Stimulated activated naive B cell treated with anti-CD40 and anti-IgM and Interleukin-4, amounts not matched to agents 10 μg/mL and 1 μg/mL and 100 μg/mL, for 72 hours (primary cell): ENCODE data around the gene AFF1.
A peak's percentile ranks its signal among the peaks of the same experiment; 100 is the strongest.
"Not testable (repeated sequence)": the region's sequence is repeated elsewhere in the genome, so short reads cannot be mapped to it uniquely, and the experiment has no call there.

Experiments used
- ATAC-seq, 2 donors: fragments of 150-1000 bp; cut with Tn5 transposase; replicated peaks; 2 replicates each; pipeline ENCODE4 v1.10.0; 2021; ENCODE audit warnings: moderate library complexity in 1 of 2
- DNase-seq: peaks from one replicate; pipeline ENCODE4 v3.0.0; 2021
- H3K27ac Mint-ChIP-seq: one replicate; pipeline ENCODE4 v1.8.0; 2022; ENCODE audit warnings: mild to moderate bottlenecking, mixed read lengths
- H3K27me3 Mint-ChIP-seq, 2 donors: one replicate each; pipeline ENCODE4 v1.8.0; 2022; ENCODE audit warnings: mixed read lengths in 2 of 2
- H3K36me3 Mint-ChIP-seq, 2 donors: one replicate each; pipeline ENCODE4 v1.8.0; 2022; ENCODE audit warnings: mixed read lengths in 2 of 2, mild to moderate bottlenecking in 1 of 2
- H3K4me1 Mint-ChIP-seq, 2 donors: one replicate each; pipeline ENCODE4 v1.8.0; 2022; ENCODE audit warnings: mixed read lengths in 2 of 2, mild to moderate bottlenecking in 1 of 2
- H3K4me3 Mint-ChIP-seq, 2 donors: one replicate each; pipeline ENCODE4 v1.8.0; 2022; ENCODE audit warnings: mild to moderate bottlenecking in 2 of 2, mixed read lengths in 2 of 2, moderate library complexity in 1 of 2
- H3K9me3 Mint-ChIP-seq, 2 donors: one replicate each; pipeline ENCODE4 v1.8.0; 2022; ENCODE audit warnings: mixed read lengths in 2 of 2, mild to moderate bottlenecking in 1 of 2

Gene AFF1

DNA sequence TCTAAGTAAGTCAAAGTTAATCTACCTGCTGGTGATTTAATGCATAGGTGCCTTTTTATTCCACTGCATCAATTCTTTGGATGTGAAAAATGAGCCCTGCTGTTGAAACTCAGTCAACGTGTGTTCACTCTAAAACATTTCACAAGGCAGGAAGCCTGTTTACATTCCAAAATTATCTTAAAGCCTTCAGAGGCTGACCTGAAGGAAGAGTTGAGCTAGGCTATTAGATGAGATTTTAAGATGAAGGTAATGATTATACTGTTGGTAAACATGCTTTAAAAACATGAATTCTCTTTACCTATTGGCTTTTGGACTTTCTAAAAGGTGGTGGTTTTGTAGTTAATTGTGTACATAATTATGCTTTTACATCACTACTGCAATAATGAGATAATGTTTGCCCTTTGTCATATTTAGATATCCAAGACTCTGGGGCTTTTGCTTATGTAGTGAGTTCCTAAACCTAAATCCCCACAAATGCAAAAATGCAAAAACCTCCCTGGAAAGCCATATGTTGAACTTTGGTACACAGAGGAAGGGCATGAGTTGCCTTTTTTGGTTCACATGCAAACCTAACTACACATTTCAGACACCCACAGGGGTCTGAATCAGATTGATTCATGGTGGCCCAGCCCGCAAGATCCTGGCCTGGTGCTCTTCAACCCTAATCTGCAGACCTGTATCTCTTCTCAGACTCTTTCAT lies 193.3 kb downstream of the AFF1 start:
- Mint-ChIP-seq H3K27me3 (no peaks in the 10 kb centered on the region), H3K36me3 (peaks cover 49 to 55% of the 10 kb centered on the region in 2 donors), H3K4me1 (peaks cover 0 to 4% of the 10 kb centered on the region in 2 donors), H3K9me3 (no peaks in the 10 kb centered on the region), H3K4me3 (no peak overlapping the region), H3K27ac (no peak overlapping the region)
- ATAC-seq (no peak), DNase-seq (no peak)

DNA sequence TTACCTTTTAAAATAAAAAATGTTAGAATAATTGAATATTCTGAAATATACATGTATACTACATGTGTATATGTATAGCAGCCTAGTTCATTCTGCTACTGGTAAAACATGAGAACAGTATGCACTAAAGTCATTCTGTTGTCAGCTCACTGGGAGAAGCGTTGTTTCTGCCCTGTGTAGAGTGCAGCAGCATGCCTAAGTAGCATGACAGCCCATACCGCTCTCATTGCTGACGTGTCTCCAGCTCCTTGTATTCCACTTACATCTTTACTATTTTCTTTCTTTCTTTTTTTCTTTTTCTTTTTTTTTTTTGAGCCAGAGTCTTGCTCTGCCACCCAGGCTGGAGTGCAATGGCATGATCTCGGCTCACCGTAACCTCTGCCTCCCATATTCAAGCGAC lies 194.9 kb downstream of the AFF1 start:
- H3K27ac Mint-ChIP-seq: no peak overlapping the region
- ATAC-seq (no peak), DNase-seq (no peak)
- H3K4me1 Mint-ChIP-seq: peaks cover 0 to 4% of the 10 kb centered on the region in 2 donors
- H3K36me3 Mint-ChIP-seq: peaks cover 57 to 64% of the 10 kb centered on the region in 2 donors
- no peaks in the 10 kb centered on the region for H3K27me3 Mint-ChIP-seq
- H3K9me3 Mint-ChIP-seq: no peaks in the 10 kb centered on the region
- no peak overlapping the region for H3K4me3 Mint-ChIP-seq

DNA sequence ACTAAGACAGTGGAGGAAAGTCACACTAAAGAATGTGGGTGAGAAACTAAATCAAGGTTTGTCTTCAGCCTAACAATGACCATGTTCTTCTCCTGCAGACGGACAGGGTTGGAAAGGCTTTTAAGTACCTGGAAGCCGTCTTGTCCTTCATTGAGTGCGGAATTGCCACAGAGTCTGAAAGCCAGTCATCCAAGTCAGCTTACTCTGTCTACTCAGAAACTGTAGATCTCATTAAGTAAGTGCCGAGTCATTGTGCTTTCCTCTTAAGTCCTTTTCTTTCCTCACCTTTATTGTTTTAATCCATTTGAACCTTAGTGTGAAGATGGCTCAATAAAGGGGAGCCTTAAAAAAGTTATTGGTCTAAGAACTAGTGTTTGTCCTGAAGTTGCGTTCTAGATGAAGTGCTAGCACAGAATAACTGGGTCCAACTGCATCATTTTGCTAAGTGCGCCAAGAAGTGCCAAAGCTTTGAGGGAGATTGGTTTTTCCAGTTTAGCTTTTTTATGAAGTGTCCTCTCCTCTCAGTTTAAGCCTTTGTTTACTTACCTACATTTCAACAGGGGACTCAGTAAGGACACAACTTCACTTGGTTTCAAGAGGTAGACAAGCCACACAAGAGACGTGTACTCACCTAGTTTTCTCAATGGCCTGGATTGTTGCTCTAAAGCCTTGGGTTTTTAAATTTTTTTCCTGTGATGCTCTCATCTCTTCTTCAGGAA lies 196.3 kb downstream of the AFF1 start:
- DNase-seq: no peak
- peak overlapping the region; percentile 17 for H3K27ac Mint-ChIP-seq
- H3K27me3 Mint-ChIP-seq: no peaks in the 10 kb centered on the region
- H3K4me1 Mint-ChIP-seq: peaks cover 0 to 4% of the 10 kb centered on the region in 2 donors
- no peak overlapping the region for H3K4me3 Mint-ChIP-seq
- peaks cover 47 to 59% of the 10 kb centered on the region in 2 donors for H3K36me3 Mint-ChIP-seq
- no peaks in the 10 kb centered on the region for H3K9me3 Mint-ChIP-seq
- no peak for ATAC-seq

DNA sequence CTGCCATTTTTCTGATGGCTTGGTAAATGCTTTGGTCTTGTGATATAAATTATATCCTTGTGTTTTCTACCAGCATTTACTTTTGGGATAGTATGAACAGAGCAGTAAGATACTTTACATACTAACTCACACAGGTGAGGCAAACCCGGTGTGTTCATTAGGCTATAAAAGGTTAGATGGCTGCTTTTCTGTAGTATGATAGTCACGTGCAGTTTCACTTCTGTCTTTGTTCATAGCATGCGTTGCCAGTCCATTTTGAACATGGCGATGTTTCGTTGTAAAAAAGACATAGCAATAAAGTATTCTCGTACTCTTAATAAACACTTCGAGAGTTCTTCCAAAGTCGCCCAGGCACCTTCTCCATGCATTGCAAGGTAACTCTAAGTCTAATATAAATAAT lies 197.2 kb downstream of the AFF1 start:
- ATAC-seq (peak in 1 of 2 donors; percentile 45), DNase-seq (no peak)
- H3K9me3 Mint-ChIP-seq: no peaks in the 10 kb centered on the region
- peaks cover 0 to 2% of the 10 kb centered on the region in 2 donors for H3K4me1 Mint-ChIP-seq
- H3K27ac Mint-ChIP-seq: no peak overlapping the region
- H3K4me3 Mint-ChIP-seq: no peak overlapping the region
- H3K27me3 Mint-ChIP-seq: no peaks in the 10 kb centered on the region
- H3K36me3 Mint-ChIP-seq: peaks cover 41 to 53% of the 10 kb centered on the region in 2 donors

DNA sequence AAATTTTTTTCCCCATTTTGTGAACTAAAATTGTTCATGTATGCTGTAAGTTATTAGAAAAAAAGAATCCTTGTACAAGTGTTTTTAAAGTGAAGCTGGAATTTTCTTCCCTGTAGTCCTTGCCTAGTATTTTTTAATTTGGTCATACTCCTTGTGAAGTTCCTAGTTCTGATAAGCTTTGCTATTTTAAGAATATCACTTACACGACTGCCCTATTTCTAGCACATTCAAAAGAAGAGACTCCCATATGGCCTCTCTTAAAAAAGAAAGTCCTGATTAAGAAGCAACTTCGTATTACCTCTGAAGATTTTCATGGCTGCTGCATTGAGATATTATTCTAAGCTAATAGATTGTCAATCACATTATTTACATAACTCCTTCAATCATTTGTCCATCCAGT lies 198.4 kb downstream of the AFF1 start:
- H3K27me3 Mint-ChIP-seq: no peaks in the 10 kb centered on the region
- DNase-seq (no peak), ATAC-seq (no peak)
- no peak overlapping the region for H3K27ac Mint-ChIP-seq
- no peaks in the 10 kb centered on the region for H3K9me3 Mint-ChIP-seq
- no peak overlapping the region for H3K4me3 Mint-ChIP-seq
- H3K36me3 Mint-ChIP-seq: peaks cover 36 to 50% of the 10 kb centered on the region in 2 donors
- no peaks in the 10 kb centered on the region for H3K4me1 Mint-ChIP-seq

DNA sequence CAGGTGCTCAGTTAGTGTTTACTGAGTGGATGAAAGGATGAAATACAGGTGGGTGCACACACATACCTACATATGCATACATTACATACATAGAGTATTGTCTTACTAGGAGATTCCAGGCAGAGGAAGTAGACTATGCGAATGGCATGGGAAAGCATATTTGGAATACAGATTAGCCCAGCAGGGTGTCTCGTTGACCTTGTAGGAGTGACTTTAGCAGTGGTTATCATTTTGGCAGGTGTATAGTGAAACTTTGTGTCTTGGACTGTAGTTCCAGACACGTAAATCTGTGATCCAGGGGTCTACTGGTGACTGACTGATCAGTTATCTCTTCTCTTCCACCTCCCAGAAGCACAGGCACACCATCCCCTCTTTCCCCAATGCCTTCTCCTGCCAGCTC lies 199.3 kb downstream of the AFF1 start:
- H3K9me3 Mint-ChIP-seq: no peaks in the 10 kb centered on the region
- no peak for DNase-seq
- H3K27ac Mint-ChIP-seq: no peak overlapping the region
- peaks cover 34 to 48% of the 10 kb centered on the region in 2 donors for H3K36me3 Mint-ChIP-seq
- no peak overlapping the region for H3K4me3 Mint-ChIP-seq
- H3K4me1 Mint-ChIP-seq: no peaks in the 10 kb centered on the region
- ATAC-seq: no peak
- no peaks in the 10 kb centered on the region for H3K27me3 Mint-ChIP-seq

DNA sequence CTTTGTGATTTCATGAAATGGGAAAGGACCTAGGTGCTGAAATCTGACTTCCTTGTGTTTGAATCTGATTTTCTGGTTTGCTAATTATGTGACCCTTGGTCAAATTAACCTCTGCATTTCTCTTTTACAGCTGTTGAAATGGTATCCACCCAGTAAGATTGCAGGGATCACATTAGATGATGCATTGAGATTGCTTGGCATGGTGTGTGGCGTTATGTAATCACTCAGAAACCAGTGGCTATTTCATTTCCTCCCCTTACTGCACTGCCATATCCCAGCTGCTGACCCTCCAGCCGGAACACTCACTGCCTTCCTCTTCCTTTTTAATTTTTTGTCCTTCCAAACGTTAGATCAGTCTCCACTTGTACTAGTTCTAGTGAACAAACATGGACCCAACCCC lies 206.6 kb downstream of the AFF1 start:
- H3K27ac Mint-ChIP-seq: no peak overlapping the region
- H3K36me3 Mint-ChIP-seq: peaks cover 30 to 36% of the 10 kb centered on the region in 2 donors
- peaks cover 0 to 1% of the 10 kb centered on the region in 2 donors for H3K4me1 Mint-ChIP-seq
- H3K27me3 Mint-ChIP-seq: no peaks in the 10 kb centered on the region
- ATAC-seq (no peak), DNase-seq (no peak)
- H3K9me3 Mint-ChIP-seq: no peaks in the 10 kb centered on the region
- H3K4me3 Mint-ChIP-seq: no peak overlapping the region

DNA sequence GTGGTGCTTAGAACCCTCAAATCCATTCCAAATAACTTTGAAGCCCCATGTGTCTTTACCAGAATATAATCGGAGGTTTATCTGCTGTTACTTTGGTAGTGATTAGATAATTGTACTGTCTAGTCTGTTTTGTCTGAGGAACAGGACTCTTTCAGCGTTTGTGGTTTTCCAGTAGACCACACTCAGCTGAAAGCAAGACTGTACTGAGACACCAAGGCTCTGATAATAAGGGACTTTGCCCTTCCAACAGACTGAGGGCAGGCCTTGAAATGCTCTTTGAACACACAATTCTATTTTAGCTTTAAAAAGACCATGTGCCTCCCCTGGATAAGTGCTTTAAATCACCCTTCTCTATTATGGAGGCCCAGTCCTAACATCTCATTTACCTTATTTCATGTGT lies 209.5 kb downstream of the AFF1 start:
- Mint-ChIP-seq H3K4me3 (no peak overlapping the region), H3K27me3 (no peaks in the 10 kb centered on the region), H3K9me3 (no peaks in the 10 kb centered on the region), H3K27ac (no peak overlapping the region), H3K36me3 (peaks cover 28 to 30% of the 10 kb centered on the region in 2 donors), H3K4me1 (peaks cover 0 to 1% of the 10 kb centered on the region in 2 donors)
- ATAC-seq (no peak), DNase-seq (no peak)

DNA sequence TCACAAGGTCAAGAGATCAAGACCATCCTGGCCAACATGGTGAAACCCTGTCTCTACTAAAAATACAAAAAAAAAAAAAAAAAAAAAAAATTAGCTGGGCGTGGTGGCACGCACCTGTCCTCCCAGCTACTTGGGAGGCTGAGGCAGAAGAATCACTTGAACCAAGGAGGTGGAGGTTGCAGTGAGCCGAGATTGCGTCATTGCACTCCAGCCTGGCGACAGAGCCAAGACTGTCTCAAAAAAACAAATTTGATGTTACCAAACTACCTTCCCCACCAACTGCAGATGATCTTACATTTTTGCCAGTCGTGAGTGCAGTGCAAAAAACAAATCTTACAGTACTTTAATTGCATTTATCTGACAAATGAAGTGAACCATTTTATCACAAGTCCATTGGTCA lies 211.1 kb downstream of the AFF1 start:
- not testable (repeated sequence) for H3K4me3 Mint-ChIP-seq, H3K4me1 Mint-ChIP-seq, H3K27ac Mint-ChIP-seq, ATAC-seq, DNase-seq, H3K27me3 Mint-ChIP-seq, H3K9me3 Mint-ChIP-seq
- peaks cover 24 to 29% of the 10 kb centered on the region in 2 donors for H3K36me3 Mint-ChIP-seq

DNA sequence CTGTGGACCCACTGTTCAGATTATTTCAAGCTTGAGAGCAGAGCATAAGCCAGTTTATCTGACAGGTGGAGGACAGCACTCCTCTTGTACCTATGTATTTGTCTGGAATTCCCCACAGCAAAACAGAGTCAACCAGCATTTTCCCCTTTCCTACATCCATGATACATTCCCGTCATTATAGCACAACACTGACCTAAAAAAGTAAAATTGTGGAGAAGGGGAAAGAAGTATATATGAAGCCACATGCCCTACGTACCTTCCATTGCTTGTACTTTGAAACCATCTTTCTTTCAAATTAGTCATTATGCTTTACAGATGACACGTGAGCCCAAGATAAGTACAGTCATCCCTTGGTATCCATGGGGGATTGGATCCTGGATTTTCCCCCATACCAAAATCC lies 212.3 kb downstream of the AFF1 start:
- ATAC-seq: no peak
- Mint-ChIP-seq H3K36me3 (peaks cover 17 to 23% of the 10 kb centered on the region in 2 donors), H3K27me3 (no peaks in the 10 kb centered on the region), H3K27ac (no peak overlapping the region), H3K4me3 (no peak overlapping the region), H3K4me1 (peaks cover 0 to 2% of the 10 kb centered on the region in 2 donors), H3K9me3 (no peaks in the 10 kb centered on the region)
- DNase-seq: no peak

DNA sequence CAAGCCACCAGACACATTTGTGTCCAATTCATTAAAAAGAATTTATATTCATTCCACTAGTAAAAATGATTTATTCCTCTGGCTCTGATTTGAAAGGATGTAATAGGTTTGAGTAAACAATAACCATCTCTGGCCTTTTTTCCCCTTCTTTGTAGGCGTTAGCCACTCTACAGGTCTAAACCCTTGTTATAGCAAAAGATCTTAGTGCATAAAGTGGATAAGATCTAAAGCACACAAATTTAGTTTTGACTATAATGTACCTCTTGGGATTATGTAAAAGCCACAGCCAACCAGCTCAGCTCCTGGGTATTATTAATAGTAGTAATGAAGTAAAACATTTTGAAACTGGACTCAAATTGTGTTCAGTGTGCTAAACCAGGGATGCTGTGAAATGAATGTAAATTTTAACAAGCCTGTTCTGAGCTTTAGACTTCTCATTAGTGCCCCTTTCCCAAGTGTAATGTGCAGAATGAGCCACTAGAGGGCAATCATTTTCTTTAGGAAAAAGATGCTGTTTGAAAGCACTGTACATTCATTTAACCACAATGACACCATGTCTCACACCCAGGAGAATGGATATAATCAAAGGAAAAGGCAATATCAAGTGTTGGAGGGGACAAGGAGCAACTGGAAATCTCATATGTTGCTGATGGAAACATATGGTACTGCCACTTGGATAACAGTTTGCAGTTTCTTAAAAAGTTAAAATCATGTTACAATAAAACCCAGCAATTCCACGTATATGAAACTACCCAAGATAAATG lies 215.9 kb downstream of the AFF1 start:
- H3K9me3 Mint-ChIP-seq: no peaks in the 10 kb centered on the region
- no peaks in the 10 kb centered on the region for H3K27me3 Mint-ChIP-seq
- DNase-seq: peak; percentile 17
- H3K36me3 Mint-ChIP-seq: peaks cover 0 to 5% of the 10 kb centered on the region in 2 donors
- no peak overlapping the region for H3K27ac Mint-ChIP-seq
- H3K4me1 Mint-ChIP-seq: peaks cover 0 to 1% of the 10 kb centered on the region in 2 donors
- H3K4me3 Mint-ChIP-seq: no peak overlapping the region
- ATAC-seq: peak; percentile 62 to 68

DNA sequence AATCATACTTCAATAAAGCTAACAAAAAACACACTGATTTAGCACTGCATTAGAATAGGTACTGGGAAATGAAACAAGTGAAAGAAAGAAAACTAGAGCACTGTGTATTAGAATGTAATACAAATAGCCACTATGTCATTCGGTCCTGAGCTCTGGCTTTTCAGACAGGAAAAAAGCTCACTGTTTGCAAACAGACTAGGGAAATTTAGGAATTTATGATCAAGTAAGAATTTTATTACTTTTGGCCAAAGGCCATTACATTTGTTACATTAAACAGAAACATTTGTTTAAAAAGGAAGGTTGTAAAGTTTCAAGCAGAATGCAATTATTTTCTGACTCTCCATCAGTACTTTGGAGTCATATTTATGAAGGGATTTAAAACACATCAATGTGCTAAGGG lies 216.9 kb downstream of the AFF1 start:
- no peak for ATAC-seq
- Mint-ChIP-seq H3K4me3 (no peak overlapping the region), H3K27ac (no peak overlapping the region), H3K9me3 (no peaks in the 10 kb centered on the region), H3K4me1 (peaks cover 0 to 1% of the 10 kb centered on the region in 2 donors), H3K27me3 (no peaks in the 10 kb centered on the region), H3K36me3 (no peaks in the 10 kb centered on the region)
- no peak for DNase-seq

DNA sequence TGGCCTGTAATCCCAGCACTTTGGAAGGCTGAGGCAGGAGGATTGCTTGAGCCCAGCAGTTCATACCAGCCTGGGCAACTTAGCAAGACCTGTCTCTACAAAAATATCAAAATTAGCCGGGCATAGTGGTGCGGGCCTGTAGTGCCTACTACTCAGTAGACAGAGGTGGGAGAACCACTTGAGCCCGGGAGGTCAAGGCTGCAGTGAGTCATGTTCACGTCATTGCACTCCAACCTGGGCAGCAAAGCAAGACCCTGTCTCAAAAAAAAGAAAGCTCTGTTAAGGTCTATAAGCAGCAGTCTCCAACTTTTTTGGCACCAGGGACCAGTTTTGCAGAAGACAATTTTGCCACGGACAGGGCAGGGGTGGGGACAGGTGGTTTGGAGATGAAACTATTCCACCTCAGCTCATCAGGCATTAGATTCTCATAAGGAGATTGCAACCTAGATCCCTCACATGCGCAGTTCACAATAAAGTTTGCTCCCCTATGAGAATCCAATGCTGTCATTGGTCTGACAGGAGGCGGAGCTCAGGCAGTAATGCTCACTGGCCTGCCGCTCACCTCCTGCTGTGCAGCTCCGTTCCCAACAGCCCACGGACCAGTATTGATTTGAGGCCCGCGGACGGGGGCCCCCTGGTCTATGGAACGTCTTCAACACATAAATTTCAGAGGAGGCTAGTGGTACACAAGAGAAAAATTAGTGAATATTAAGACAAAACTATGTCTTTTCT lies 217.7 kb downstream of the AFF1 start:
- H3K4me1 Mint-ChIP-seq: peaks cover 0 to 1% of the 10 kb centered on the region in 2 donors
- DNase-seq: no peak
- no peaks in the 10 kb centered on the region for H3K27me3 Mint-ChIP-seq
- no peaks in the 10 kb centered on the region for H3K36me3 Mint-ChIP-seq
- no peaks in the 10 kb centered on the region for H3K9me3 Mint-ChIP-seq
- no peak overlapping the region for H3K27ac Mint-ChIP-seq
- H3K4me3 Mint-ChIP-seq: no peak overlapping the region
- no peak for ATAC-seq
